ENCODE data around the gene GJA4.

DNA sequence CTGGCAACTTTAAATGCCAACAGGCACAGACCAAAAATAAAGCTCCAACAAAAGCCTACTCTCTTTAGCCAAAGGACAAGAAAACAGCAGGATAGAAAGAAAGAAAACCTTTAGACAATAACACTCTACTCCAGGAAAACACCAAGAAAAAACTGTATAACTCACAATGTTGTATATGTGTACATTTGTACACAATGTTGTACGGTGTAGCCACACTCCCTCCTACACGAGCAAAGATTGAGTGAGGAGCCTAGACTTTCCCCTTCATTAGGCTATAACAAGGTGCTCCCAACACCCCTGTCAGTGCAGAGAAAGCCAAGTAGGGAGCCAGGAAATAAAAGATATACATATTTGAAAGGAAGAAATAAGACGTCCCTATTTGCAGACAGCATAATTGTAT lies 24.0 kb downstream of the GJA4 start:
- TF ChIP-seq, protein P1, sequence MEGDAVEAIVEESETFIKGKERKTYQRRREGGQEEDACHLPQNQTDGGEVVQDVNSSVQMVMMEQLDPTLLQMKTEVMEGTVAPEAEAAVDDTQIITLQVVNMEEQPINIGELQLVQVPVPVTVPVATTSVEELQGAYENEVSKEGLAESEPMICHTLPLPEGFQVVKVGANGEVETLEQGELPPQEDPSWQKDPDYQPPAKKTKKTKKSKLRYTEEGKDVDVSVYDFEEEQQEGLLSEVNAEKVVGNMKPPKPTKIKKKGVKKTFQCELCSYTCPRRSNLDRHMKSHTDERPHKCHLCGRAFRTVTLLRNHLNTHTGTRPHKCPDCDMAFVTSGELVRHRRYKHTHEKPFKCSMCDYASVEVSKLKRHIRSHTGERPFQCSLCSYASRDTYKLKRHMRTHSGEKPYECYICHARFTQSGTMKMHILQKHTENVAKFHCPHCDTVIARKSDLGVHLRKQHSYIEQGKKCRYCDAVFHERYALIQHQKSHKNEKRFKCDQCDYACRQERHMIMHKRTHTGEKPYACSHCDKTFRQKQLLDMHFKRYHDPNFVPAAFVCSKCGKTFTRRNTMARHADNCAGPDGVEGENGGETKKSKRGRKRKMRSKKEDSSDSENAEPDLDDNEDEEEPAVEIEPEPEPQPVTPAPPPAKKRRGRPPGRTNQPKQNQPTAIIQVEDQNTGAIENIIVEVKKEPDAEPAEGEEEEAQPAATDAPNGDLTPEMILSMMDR (conservative IDR thresholded peaks at IDR 0.05; ENCODE audit: low read depth, low read length): no peak
- TF ChIP-seq EZH2 (IDR thresholded peaks at IDR 0.05; ENCODE audit: borderline replicate concordance, low read depth, low read length, poor library complexity, severe bottlenecking): no peak

Measured in A673 (cell line).